OCI-LY1 (cell line): ENCODE results near the gene L3MBTL2.

ENCODE experiments used
- CTCF ChIP-seq: fragments of 200-600 bp; sonication (generic), shearing (Covaris generic); IDR thresholded peaks from 2 replicates; pipeline ENCODE4 v1.5.1; 2017; ENCODE audit warnings: mild to moderate bottlenecking, antibody characterized with exemption, low read length, moderate library complexity, mixed read lengths
- EZH2 ChIP-seq: fragments of 200-600 bp; sonication (generic), shearing (Covaris generic); IDR thresholded peaks from 2 replicates; pipeline ENCODE4 v1.8.0; 2017; ENCODE audit warnings: borderline replicate concordance, mixed run types, mild to moderate bottlenecking, antibody characterized with exemption, low read length, moderate library complexity, mixed read lengths

GRCh38 chr22:41248314-41248713, 43.2 kb downstream of the L3MBTL2 start:
- TF ChIP-seq CTCF (no peak), EZH2 (no peak)
